PC-3 (cell line): ENCODE data around the gene NEUROG1.

ENCODE experiments used
- EZH2 ChIP-seq: fragments of 300-600 bp; sonication (generic); IDR thresholded peaks from one replicate; pipeline ENCODE4 v1.6.1; 2017; ENCODE audit warnings: antibody characterized with exemption, mild to moderate bottlenecking, low read length; ENCODE audit not compliant: unreplicated experiment
- TF ChIP-seq, protein P1 (sequence below): fragments of 300-600 bp; sonication (generic); conservative IDR thresholded peaks from 2 replicates; pipeline ENCODE4 v1.5.1; 2017; ENCODE audit warnings: antibody characterized with exemption, low read depth, mild to moderate bottlenecking, low read length

GRCh38 chr5:135571066-135571609 is 35.4 kb upstream of the NEUROG1 start:
- TF ChIP-seq, protein P1, sequence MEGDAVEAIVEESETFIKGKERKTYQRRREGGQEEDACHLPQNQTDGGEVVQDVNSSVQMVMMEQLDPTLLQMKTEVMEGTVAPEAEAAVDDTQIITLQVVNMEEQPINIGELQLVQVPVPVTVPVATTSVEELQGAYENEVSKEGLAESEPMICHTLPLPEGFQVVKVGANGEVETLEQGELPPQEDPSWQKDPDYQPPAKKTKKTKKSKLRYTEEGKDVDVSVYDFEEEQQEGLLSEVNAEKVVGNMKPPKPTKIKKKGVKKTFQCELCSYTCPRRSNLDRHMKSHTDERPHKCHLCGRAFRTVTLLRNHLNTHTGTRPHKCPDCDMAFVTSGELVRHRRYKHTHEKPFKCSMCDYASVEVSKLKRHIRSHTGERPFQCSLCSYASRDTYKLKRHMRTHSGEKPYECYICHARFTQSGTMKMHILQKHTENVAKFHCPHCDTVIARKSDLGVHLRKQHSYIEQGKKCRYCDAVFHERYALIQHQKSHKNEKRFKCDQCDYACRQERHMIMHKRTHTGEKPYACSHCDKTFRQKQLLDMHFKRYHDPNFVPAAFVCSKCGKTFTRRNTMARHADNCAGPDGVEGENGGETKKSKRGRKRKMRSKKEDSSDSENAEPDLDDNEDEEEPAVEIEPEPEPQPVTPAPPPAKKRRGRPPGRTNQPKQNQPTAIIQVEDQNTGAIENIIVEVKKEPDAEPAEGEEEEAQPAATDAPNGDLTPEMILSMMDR, result no peak
- TF ChIP-seq EZH2, result no peak
